Left lobe of liver (tissue), 2 donors: ENCODE results near the gene DCDC2. TPM values are rescaled to one million over a fixed set of nuclear protein-coding genes. Genes with fewer than 3 reads are reported as not detected.
A peak's percentile ranks its signal among the peaks of the same experiment; 100 is the strongest.
"Not testable (repeated sequence)": the region's sequence is repeated elsewhere in the genome, so short reads cannot be mapped to it uniquely, and the experiment has no call there.

ENCODE experiments used
- ATAC-seq: fragments of 200-7000 bp; cut with Tn5 transposase; one replicate; pipeline ENCODE4 v1.9.1; 2020; ENCODE audit warnings: mild to moderate bottlenecking, moderate library complexity
- DNase-seq: peaks from one replicate; pipeline ENCODE4 v3.0.0-alpha.2; 2020; ENCODE audit warnings: low spot score
- total RNA-seq: library from RNA; stranded (reverse); gene quantifications from one replicate; pipeline ENCODE4 v1.2.1, GENCODE V29; 2021
- donor health status: DM: no; HTN: no; CAD: no; lungs with moderate emphysema.
- donor health status: DM: no; HTN: yes; CAD: no.

Gene DCDC2
- total RNA-seq, 1 donor from 2014 or later, result 1.4 TPM

- no peak for ATAC-seq
- DNase-seq, result no peak
Measured at GRCh38 chr6:24228681-24229255, 129.1 kb downstream of the DCDC2 start.

- DNase-seq (no peak), ATAC-seq (no peak)
Measured at GRCh38 chr6:24228123-24228522, 129.7 kb downstream of the DCDC2 start.

GRCh38 chr6:24227556-24227955 lies 130.3 kb downstream of the DCDC2 start:
- ATAC-seq (no peak), DNase-seq (no peak)

- ATAC-seq (no peak), DNase-seq (no peak)
Measured at GRCh38 chr6:24226541-24226940, 131.3 kb downstream of the DCDC2 start.

GRCh38 chr6:24225838-24226237 lies 132.0 kb downstream of the DCDC2 start:
- no peak for ATAC-seq

GRCh38 chr6:24223115-24223919 lies 134.5 kb downstream of the DCDC2 start:
- DNase-seq (no peak), ATAC-seq (no peak)

More at GRCh38 chr6:24225838-24226237, 132.0 kb downstream of the DCDC2 start:
- DNase-seq, result no peak

GRCh38 chr6:24219670-24220069 lies 138.2 kb downstream of the DCDC2 start:
- DNase-seq (no peak), ATAC-seq (no peak)

GRCh38 chr6:24214984-24215383 lies 142.9 kb downstream of the DCDC2 start:
- ATAC-seq (no peak), DNase-seq (no peak)

- no peak for ATAC-seq
- no peak for DNase-seq
Measured at GRCh38 chr6:24207413-24207812, 150.4 kb downstream of the DCDC2 start.

- DNase-seq, result no peak
- ATAC-seq, result peak; percentile 70
Measured at GRCh38 chr6:24205020-24205492, 152.8 kb downstream of the DCDC2 start.

- ATAC-seq, DNase-seq: not testable (repeated sequence)
Measured at GRCh38 chr6:24204113-24204512, 153.7 kb downstream of the DCDC2 start.

GRCh38 chr6:24197892-24198291 lies 160.0 kb downstream of the DCDC2 start:
- no peak for ATAC-seq
- DNase-seq, result no peak

- ATAC-seq, result no peak
- no peak for DNase-seq
Measured at GRCh38 chr6:24195836-24196597, 161.8 kb downstream of the DCDC2 start.

- no peak for DNase-seq
- no peak for ATAC-seq
Measured at GRCh38 chr6:24194978-24195700, 162.7 kb downstream of the DCDC2 start.

- no peak for DNase-seq
- ATAC-seq, result no peak
Measured at GRCh38 chr6:24193364-24193763, 164.5 kb downstream of the DCDC2 start.

- no peak for DNase-seq
- no peak for ATAC-seq
Measured at GRCh38 chr6:24191346-24191745, 166.5 kb downstream of the DCDC2 start.

- no peak for DNase-seq
- no peak for ATAC-seq
Measured at GRCh38 chr6:24188578-24189080, 169.2 kb downstream of the DCDC2 start.

GRCh38 chr6:24187965-24188577 lies 169.8 kb downstream of the DCDC2 start:
- DNase-seq (no peak), ATAC-seq (no peak)

GRCh38 chr6:24186349-24186748 lies 171.5 kb downstream of the DCDC2 start:
- no peak for ATAC-seq
- no peak for DNase-seq

GRCh38 chr6:24183584-24183983 lies 174.3 kb downstream of the DCDC2 start:
- ATAC-seq, result no peak
- DNase-seq, result no peak
